Karpas-422 (cell line): ENCODE data around the gene TCF7L2. TPM values are rescaled to one million over a fixed set of nuclear protein-coding genes. Genes with fewer than 3 reads are reported as not detected.

ENCODE experiments used
- DNase-seq: peaks from one replicate; pipeline ENCODE4 v3.0.0-alpha.2; 2015
- H2AFZ ChIP-seq: fragments of 200-600 bp; sonication (generic); 2 replicates; pipeline ENCODE4 v1.6.1; 2014; ENCODE audit warnings: antibody characterized with exemption, low read length, mixed read lengths
- H3K27ac ChIP-seq: fragments of 200-600 bp; sonication (generic); 2 replicates; pipeline ENCODE4 v1.5.1; 2014; ENCODE audit warnings: mild to moderate bottlenecking, low read length, moderate library complexity
- H3K27me3 ChIP-seq: fragments of 200-600 bp; sonication (generic); 2 replicates; pipeline ENCODE4 v1.6.1; 2014; ENCODE audit warnings: low read length, mixed read lengths
- H3K36me3 ChIP-seq: fragments of 200-600 bp; sonication (generic); 2 replicates; pipeline ENCODE4 v1.6.1; 2014; ENCODE audit warnings: low read length, mixed read lengths; ENCODE audit not compliant: insufficient read depth
- H3K4me1 ChIP-seq: fragments of 200-600 bp; sonication (generic); 2 replicates; pipeline ENCODE4 v1.6.1; 2014; ENCODE audit warnings: mild to moderate bottlenecking, low read length, mixed read lengths
- H3K4me2 ChIP-seq: fragments of 200-600 bp; sonication (generic); 2 replicates; pipeline ENCODE4 v1.6.1; 2014; ENCODE audit warnings: low read length, low read depth, mild to moderate bottlenecking; ENCODE audit not compliant: poor library complexity, severe bottlenecking
- H3K4me3 ChIP-seq: fragments of 200-600 bp; sonication (generic); 2 replicates; pipeline ENCODE4 v1.5.1; 2014; ENCODE audit warnings: mild to moderate bottlenecking, antibody characterized with exemption, low read length, mixed read lengths
- H3K79me2 ChIP-seq: fragments of 200-600 bp; sonication (generic); 2 replicates; pipeline ENCODE4 v1.6.1; 2014; ENCODE audit warnings: mild to moderate bottlenecking, low read length, mixed read lengths
- H3K9ac ChIP-seq: fragments of 200-600 bp; sonication (generic); 2 replicates; pipeline ENCODE4 v1.6.0; 2014; ENCODE audit warnings: low read length
- H3K9me2 ChIP-seq: fragments of 200-600 bp; sonication (generic), shearing (Covaris generic); replicated peaks from 2 replicates; pipeline ENCODE4 v1.6.0; 2014; ENCODE audit warnings: mild to moderate bottlenecking, low read length, moderate library complexity; ENCODE audit not compliant: insufficient read depth
- H3K9me3 ChIP-seq: fragments of 300-700, 200-600 bp; sonication (generic); 2 replicates; pipeline ENCODE4 v1.6.1; 2014; ENCODE audit warnings: low read length, mixed read lengths
- H4K20me1 ChIP-seq: fragments of 200-600 bp; sonication (generic); 2 replicates; pipeline ENCODE4 v1.6.1; 2014; ENCODE audit warnings: mild to moderate bottlenecking, antibody characterized with exemption, low read length, low read depth; ENCODE audit not compliant: insufficient read depth
- total RNA-seq: library from RNA; depleted of rRNA; stranded (reverse); fragments of >200 nt; shearing (Covaris generic); gene quantifications from 2 replicates; pipeline ENCODE4 v1.2.3, GENCODE V29; 2014; ENCODE audit warnings: low replicate concordance

TCF7L2 gene
- total RNA-seq, 1 experiment from 2014 or later = not detected

- DNase-seq = no peak
- no peaks in the 10 kb centered on the region for H3K9me2 ChIP-seq
- no peaks in the 10 kb centered on the region for H3K36me3 ChIP-seq
- H3K4me3 ChIP-seq = no peak overlapping the region
- no peaks in the 10 kb centered on the region for H3K27me3 ChIP-seq
- no peaks in the 10 kb centered on the region for H4K20me1 ChIP-seq
- no peak overlapping the region for H3K27ac ChIP-seq
- H3K4me2 ChIP-seq = no peak overlapping the region
- no peak overlapping the region for H3K9ac ChIP-seq
- H2AFZ ChIP-seq = no peak overlapping the region
- no peaks in the 10 kb centered on the region for H3K79me2 ChIP-seq
- H3K9me3 ChIP-seq = no peaks in the 10 kb centered on the region
- no peaks in the 10 kb centered on the region for H3K4me1 ChIP-seq
These were observed 51.0 kb downstream of the TCF7L2 start for GRCh38 chr10:113000876-113001598.

GRCh38 chr10:113001599-113002448 lies 51.8 kb downstream of the TCF7L2 start:
- H3K4me1 ChIP-seq = no peaks in the 10 kb centered on the region
- H3K4me2 ChIP-seq = no peak overlapping the region
- no peak overlapping the region for H3K27ac ChIP-seq
- no peaks in the 10 kb centered on the region for H3K9me2 ChIP-seq
- no peak overlapping the region for H3K9ac ChIP-seq
- no peaks in the 10 kb centered on the region for H3K9me3 ChIP-seq
- no peaks in the 10 kb centered on the region for H3K36me3 ChIP-seq
- no peaks in the 10 kb centered on the region for H3K79me2 ChIP-seq
- H3K4me3 ChIP-seq = no peak overlapping the region
- H2AFZ ChIP-seq = no peak overlapping the region
- H4K20me1 ChIP-seq = no peaks in the 10 kb centered on the region
- no peak for DNase-seq
- no peaks in the 10 kb centered on the region for H3K27me3 ChIP-seq

DNA sequence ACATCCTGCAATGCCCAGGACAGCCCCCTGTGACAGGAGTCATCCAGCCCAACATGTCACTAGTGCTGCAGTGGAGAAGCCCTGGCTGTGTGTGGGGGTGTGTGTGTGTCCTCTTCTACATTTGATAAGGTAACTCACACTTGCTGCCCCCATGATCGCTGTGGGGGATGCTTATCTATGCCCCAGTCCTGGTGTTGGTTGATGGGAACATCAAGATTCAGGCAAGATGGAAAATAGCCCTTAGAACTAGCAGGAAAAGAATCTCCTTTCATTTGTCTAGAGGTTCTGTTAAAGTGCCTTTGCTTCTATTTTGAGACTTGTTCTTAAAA lies 52.4 kb downstream of the TCF7L2 start:
- H3K27ac ChIP-seq = no peak overlapping the region
- H4K20me1 ChIP-seq = no peaks in the 10 kb centered on the region
- H2AFZ ChIP-seq = no peak overlapping the region
- no peaks in the 10 kb centered on the region for H3K36me3 ChIP-seq
- no peaks in the 10 kb centered on the region for H3K9me2 ChIP-seq
- no peaks in the 10 kb centered on the region for H3K9me3 ChIP-seq
- no peak overlapping the region for H3K4me3 ChIP-seq
- no peak overlapping the region for H3K4me2 ChIP-seq
- no peaks in the 10 kb centered on the region for H3K27me3 ChIP-seq
- DNase-seq = no peak
- no peaks in the 10 kb centered on the region for H3K79me2 ChIP-seq
- no peak overlapping the region for H3K9ac ChIP-seq
- H3K4me1 ChIP-seq = no peaks in the 10 kb centered on the region

- H3K9me3 ChIP-seq = no peaks in the 10 kb centered on the region
- no peak overlapping the region for H3K9ac ChIP-seq
- H3K9me2 ChIP-seq = no peaks in the 10 kb centered on the region
- no peaks in the 10 kb centered on the region for H3K27me3 ChIP-seq
- H3K27ac ChIP-seq = no peak overlapping the region
- H2AFZ ChIP-seq = no peak overlapping the region
- no peaks in the 10 kb centered on the region for H3K79me2 ChIP-seq
- no peak overlapping the region for H3K4me2 ChIP-seq
- no peak for DNase-seq
- H4K20me1 ChIP-seq = no peaks in the 10 kb centered on the region
- H3K4me3 ChIP-seq = no peak overlapping the region
- no peaks in the 10 kb centered on the region for H3K36me3 ChIP-seq
- H3K4me1 ChIP-seq = no peaks in the 10 kb centered on the region
These were observed 53.0 kb downstream of the TCF7L2 start for GRCh38 chr10:113003052-113003451.

GRCh38 chr10:113004069-113004618 lies 54.1 kb downstream of the TCF7L2 start:
- H3K27me3 ChIP-seq = no peaks in the 10 kb centered on the region
- H3K4me2 ChIP-seq = no peak overlapping the region
- H2AFZ ChIP-seq = no peak overlapping the region
- H3K9me2 ChIP-seq = no peaks in the 10 kb centered on the region
- no peaks in the 10 kb centered on the region for H3K4me1 ChIP-seq
- H3K27ac ChIP-seq = no peak overlapping the region
- H3K36me3 ChIP-seq = no peaks in the 10 kb centered on the region
- H3K79me2 ChIP-seq = no peaks in the 10 kb centered on the region
- no peak overlapping the region for H3K9ac ChIP-seq
- DNase-seq = no peak
- no peak overlapping the region for H3K4me3 ChIP-seq
- H4K20me1 ChIP-seq = no peaks in the 10 kb centered on the region
- H3K9me3 ChIP-seq = no peaks in the 10 kb centered on the region

- H3K9ac ChIP-seq = no peak overlapping the region
- H3K4me1 ChIP-seq = no peaks in the 10 kb centered on the region
- H3K9me3 ChIP-seq = no peaks in the 10 kb centered on the region
- no peak overlapping the region for H3K4me2 ChIP-seq
- no peak overlapping the region for H3K4me3 ChIP-seq
- H3K36me3 ChIP-seq = no peaks in the 10 kb centered on the region
- H3K27me3 ChIP-seq = no peaks in the 10 kb centered on the region
- no peak for DNase-seq
- H3K79me2 ChIP-seq = no peaks in the 10 kb centered on the region
- no peak overlapping the region for H3K27ac ChIP-seq
- H4K20me1 ChIP-seq = no peaks in the 10 kb centered on the region
- no peak overlapping the region for H2AFZ ChIP-seq
- H3K9me2 ChIP-seq = no peaks in the 10 kb centered on the region
These were observed 55.3 kb downstream of the TCF7L2 start for GRCh38 chr10:113005380-113005779.

GRCh38 chr10:113006656-113007342 lies 56.8 kb downstream of the TCF7L2 start:
- Histone ChIP-seq H3K9me2 (no peaks in the 10 kb centered on the region), H4K20me1 (no peaks in the 10 kb centered on the region), H3K4me3 (no peak overlapping the region), H2AFZ (no peak overlapping the region), H3K9ac (no peak overlapping the region), H3K79me2 (no peaks in the 10 kb centered on the region), H3K4me1 (no peaks in the 10 kb centered on the region), H3K27me3 (no peaks in the 10 kb centered on the region), H3K4me2 (no peak overlapping the region), H3K27ac (no peak overlapping the region), H3K9me3 (no peaks in the 10 kb centered on the region), H3K36me3 (no peaks in the 10 kb centered on the region)
- no peak for DNase-seq

GRCh38 chr10:113007343-113007771 lies 57.3 kb downstream of the TCF7L2 start:
- Histone ChIP-seq H2AFZ (no peak overlapping the region), H3K4me3 (no peak overlapping the region), H4K20me1 (no peaks in the 10 kb centered on the region), H3K4me2 (no peak overlapping the region), H3K9me2 (no peaks in the 10 kb centered on the region), H3K9ac (no peak overlapping the region), H3K27ac (no peak overlapping the region), H3K36me3 (no peaks in the 10 kb centered on the region), H3K27me3 (no peaks in the 10 kb centered on the region), H3K4me1 (no peaks in the 10 kb centered on the region), H3K9me3 (no peaks in the 10 kb centered on the region), H3K79me2 (no peaks in the 10 kb centered on the region)
- DNase-seq = no peak
